ENCODE measurements around the gene FMO4.

FMO4 gene, protein sequence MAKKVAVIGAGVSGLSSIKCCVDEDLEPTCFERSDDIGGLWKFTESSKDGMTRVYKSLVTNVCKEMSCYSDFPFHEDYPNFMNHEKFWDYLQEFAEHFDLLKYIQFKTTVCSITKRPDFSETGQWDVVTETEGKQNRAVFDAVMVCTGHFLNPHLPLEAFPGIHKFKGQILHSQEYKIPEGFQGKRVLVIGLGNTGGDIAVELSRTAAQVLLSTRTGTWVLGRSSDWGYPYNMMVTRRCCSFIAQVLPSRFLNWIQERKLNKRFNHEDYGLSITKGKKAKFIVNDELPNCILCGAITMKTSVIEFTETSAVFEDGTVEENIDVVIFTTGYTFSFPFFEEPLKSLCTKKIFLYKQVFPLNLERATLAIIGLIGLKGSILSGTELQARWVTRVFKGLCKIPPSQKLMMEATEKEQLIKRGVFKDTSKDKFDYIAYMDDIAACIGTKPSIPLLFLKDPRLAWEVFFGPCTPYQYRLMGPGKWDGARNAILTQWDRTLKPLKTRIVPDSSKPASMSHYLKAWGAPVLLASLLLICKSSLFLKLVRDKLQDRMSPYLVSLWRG

DNA sequence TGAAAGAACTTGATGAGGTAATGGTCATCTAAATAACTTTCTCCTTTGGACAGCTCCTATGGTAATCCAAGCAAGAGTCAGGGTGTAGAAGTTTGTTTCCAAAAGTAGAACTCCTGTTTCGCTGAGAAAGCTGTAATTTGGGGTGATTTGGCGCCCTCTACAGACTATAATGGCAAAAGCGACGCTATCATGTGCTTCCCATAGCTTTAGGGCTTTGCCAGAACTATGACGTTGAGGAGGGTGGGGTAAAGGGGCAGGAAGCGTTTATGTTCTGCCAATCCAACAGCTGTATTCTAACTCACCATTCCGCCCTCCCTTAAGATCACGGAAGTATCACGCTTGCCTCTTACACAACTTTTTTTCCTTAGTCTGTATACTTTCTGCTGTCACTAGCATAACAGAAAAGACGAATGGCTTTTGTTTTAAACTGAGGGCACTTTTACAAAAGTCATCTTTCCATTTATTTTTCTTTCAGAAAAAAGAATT is at the start of gene FMO4:
Gene FMO4 (plus strand): TSS at position 349 of the 486 bp plus-strand sequence. CDS start 5,643 bp downstream, outside the sequence.
- TF ChIP-seq, protein P1, sequence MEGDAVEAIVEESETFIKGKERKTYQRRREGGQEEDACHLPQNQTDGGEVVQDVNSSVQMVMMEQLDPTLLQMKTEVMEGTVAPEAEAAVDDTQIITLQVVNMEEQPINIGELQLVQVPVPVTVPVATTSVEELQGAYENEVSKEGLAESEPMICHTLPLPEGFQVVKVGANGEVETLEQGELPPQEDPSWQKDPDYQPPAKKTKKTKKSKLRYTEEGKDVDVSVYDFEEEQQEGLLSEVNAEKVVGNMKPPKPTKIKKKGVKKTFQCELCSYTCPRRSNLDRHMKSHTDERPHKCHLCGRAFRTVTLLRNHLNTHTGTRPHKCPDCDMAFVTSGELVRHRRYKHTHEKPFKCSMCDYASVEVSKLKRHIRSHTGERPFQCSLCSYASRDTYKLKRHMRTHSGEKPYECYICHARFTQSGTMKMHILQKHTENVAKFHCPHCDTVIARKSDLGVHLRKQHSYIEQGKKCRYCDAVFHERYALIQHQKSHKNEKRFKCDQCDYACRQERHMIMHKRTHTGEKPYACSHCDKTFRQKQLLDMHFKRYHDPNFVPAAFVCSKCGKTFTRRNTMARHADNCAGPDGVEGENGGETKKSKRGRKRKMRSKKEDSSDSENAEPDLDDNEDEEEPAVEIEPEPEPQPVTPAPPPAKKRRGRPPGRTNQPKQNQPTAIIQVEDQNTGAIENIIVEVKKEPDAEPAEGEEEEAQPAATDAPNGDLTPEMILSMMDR (IDR thresholded peaks at IDR 0.05; ENCODE audit: extremely low read depth, missing control alignments), result peak; percentile 74
- peak; percentile 85 for DNase-seq (ENCODE audit: low spot score)

DNA sequence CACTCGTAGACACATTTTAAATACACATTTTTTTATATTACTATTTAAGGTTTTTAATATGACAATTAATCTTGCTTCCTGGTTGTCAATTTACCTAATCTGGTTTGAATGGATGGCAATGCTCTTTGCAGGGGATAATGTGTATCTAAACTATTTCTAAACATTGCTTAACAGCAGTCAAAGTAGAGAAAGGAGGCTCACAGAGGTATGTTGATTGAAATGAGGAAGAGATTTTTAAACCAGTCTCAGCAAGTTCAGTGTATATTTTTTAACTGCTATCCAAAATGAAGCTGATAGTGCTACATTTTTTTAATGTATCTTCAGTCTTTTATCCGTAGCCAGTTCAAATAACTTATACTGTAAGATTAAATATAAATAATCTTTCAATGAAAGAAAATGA is 48.3 kb upstream of the FMO4 start:
- no peak for DNase-seq (ENCODE audit: low spot score)
- TF ChIP-seq, protein P1 (IDR thresholded peaks at IDR 0.05; ENCODE audit: extremely low read depth, missing control alignments), result no peak

DNA sequence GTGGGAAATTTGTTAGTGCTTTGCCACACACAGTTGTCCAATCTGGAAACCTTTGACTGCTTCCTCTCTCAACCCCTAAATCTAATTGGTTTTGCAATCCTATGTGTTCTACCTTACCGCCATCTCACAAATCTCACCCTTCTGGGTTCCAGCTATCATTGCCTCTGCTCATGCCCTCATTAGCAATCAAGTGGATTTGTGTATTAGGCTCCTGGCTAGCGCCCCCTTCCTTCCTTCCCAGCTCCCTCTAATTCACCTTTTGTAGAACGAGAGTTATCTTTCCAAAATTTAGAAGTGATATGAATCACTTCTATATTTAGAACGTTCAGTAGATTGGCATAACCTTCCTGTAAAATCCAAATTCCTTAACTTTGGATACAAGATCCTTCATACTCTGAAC is 47.1 kb upstream of the FMO4 start:
- TF ChIP-seq, protein P1 (IDR thresholded peaks at IDR 0.05; ENCODE audit: extremely low read depth, missing control alignments), result no peak
- DNase-seq (ENCODE audit: low spot score), result no peak

GRCh38 chr1:171267391-171267790 is 46.6 kb upstream of the FMO4 start:
- TF ChIP-seq, protein P1 (IDR thresholded peaks at IDR 0.05; ENCODE audit: extremely low read depth, missing control alignments), result no peak
- no peak for DNase-seq (ENCODE audit: low spot score)

- DNase-seq (ENCODE audit: low spot score), result no peak
- TF ChIP-seq, protein P1 (IDR thresholded peaks at IDR 0.05; ENCODE audit: extremely low read depth, missing control alignments), result no peak
Measured at GRCh38 chr1:171270806-171271205, 43.2 kb upstream of the FMO4 start.

DNA sequence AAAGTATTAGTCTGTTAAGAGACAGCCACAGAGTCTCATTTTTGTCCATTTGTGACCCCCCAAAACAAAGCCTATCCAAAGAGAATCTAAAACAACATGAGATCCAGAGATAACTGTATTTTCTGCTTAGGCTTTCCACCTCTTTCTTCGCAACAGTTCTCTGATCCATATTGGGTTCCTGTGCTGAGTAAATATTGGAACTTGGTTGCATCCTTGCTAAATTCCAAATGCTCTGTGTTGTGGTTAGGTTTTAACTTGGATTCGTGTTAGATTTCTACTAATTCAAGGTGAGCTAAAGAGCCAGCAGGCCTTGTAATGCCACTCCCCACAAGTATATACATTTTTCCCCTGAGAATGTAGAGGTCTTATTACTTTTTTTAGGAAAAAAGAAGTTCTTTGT is 36.4 kb upstream of the FMO4 start:
- no peak for DNase-seq (ENCODE audit: low spot score)
- TF ChIP-seq, protein P1 (IDR thresholded peaks at IDR 0.05; ENCODE audit: extremely low read depth, missing control alignments), result no peak

GRCh38 chr1:171279234-171279633 is 34.7 kb upstream of the FMO4 start:
- TF ChIP-seq, protein P1 (IDR thresholded peaks at IDR 0.05; ENCODE audit: extremely low read depth, missing control alignments), result no peak
- no peak for DNase-seq (ENCODE audit: low spot score)

Data from GM20000 (cell line).